Panc1 (cell line): Measurements from ENCODE around the gene CRTC1. TPM values are rescaled to one million over a fixed set of nuclear protein-coding genes. Genes with fewer than 3 reads are reported as not detected.

Source experiments
- ATAC-seq: fragments of 200-7000 bp; cut with Tn5 transposase; 2 replicates; pipeline ENCODE4 v1.9.1; 2020; ENCODE audit warnings: mild to moderate bottlenecking, moderate library complexity
- BruUV-seq: library from RNA; stranded (reverse); fragments of 400-500 nt; replicated peaks from 2 replicates; lab custom pipeline; 2021; lab: Mats Ljungman, UMichigan
- CTCF ChIA-PET: fragments of 300-600 bp; sonication (Branson Sonifier 250); formaldehyde crosslinking; loops from one replicate; lab custom pipeline; 2022; ENCODE audit warnings: antibody characterized with exemption; lab: Charles Lee
- POLR2A ChIA-PET: fragments of 300-600 bp; sonication (Branson Sonifier 250); formaldehyde crosslinking; loops from one replicate; lab custom pipeline; 2022; ENCODE audit warnings: antibody characterized with exemption; lab: Charles Lee
- DNase-seq: peaks from one replicate; pipeline ENCODE4 v3.0.0-alpha.2; 2010; ENCODE audit warnings: low read depth, low spot score
- H3K27ac ChIP-seq: 2 replicates; pipeline ENCODE4 v1.5.1; 2011; ENCODE audit warnings: mild to moderate bottlenecking, low read length, inconsistent platforms
- H3K27me3 ChIP-seq: fragments of 200-500 bp; sonication (Bioruptor generic); 2 replicates; pipeline ENCODE4 v1.6.0; 2014; ENCODE audit warnings: low read length, inconsistent platforms; ENCODE audit not compliant: control insufficient read depth, insufficient read depth
- H3K36me3 ChIP-seq: fragments of 200-500 bp; sonication (Bioruptor generic); 2 replicates; pipeline ENCODE4 v1.5.1; 2014; ENCODE audit warnings: inconsistent platforms, mild to moderate bottlenecking, low read length, moderate library complexity; ENCODE audit not compliant: control insufficient read depth, insufficient read depth
- H3K4me1 ChIP-seq: 2 replicates; pipeline ENCODE4 v1.5.1; 2011; ENCODE audit warnings: inconsistent platforms, mild to moderate bottlenecking, low read length, moderate library complexity; ENCODE audit not compliant: control insufficient read depth, insufficient read depth
- H3K4me3 ChIP-seq, 2 experiments: 2 replicates each; pipeline ENCODE4 v1.5.1; 2011 to 2012; ENCODE audit warnings: low read depth in 2 of 2, low read length in 2 of 2, mild to moderate bottlenecking in 2 of 2, inconsistent platforms in 1 of 2, moderate library complexity in 1 of 2
- H3K9me3 ChIP-seq: fragments of 200-500 bp; sonication (Bioruptor generic); 2 replicates; pipeline ENCODE4 v1.5.1; 2014; ENCODE audit warnings: low read depth, mild to moderate bottlenecking, inconsistent platforms, low read length, moderate library complexity; ENCODE audit not compliant: control insufficient read depth, insufficient read depth
- POLR2AphosphoS5 ChIP-seq: IDR thresholded peaks from 2 replicates; pipeline ENCODE4 v1.6.1; 2012; ENCODE audit warnings: mild to moderate bottlenecking, low read depth, low read length, moderate library complexity
- REST ChIP-seq, 2 experiments: IDR thresholded peaks; 2 replicates each; pipeline ENCODE4 v1.6.1; 2011 to 2012; ENCODE audit warnings: low read depth in 2 of 2, control low read depth in 1 of 2, low read length in 1 of 2, mild to moderate bottlenecking in 1 of 2, moderate library complexity in 1 of 2; ENCODE audit not compliant: insufficient read depth in 1 of 2
- SIN3A ChIP-seq: IDR thresholded peaks from 2 replicates; pipeline ENCODE4 v1.6.1; 2012; ENCODE audit warnings: low read depth, mild to moderate bottlenecking, low read length, moderate library complexity, borderline replicate concordance; ENCODE audit not compliant: insufficient read depth
- TCF7L2 ChIP-seq: IDR thresholded peaks from 2 replicates; pipeline ENCODE4 v1.6.1; 2011; ENCODE audit warnings: mild to moderate bottlenecking, low read depth, low read length, inconsistent platforms
- in situ Hi-C: cut with HindIII; loops from 2 replicates; pipeline ENCODE4 v1.10.0; 2016; ENCODE audit warnings: low sequenced_read_pairs, low pct_unique_long_range_greater_than_20kb
- intact Hi-C: fragments of 100-400 bp; cut with micrococcal nuclease; formaldehyde crosslinking; loops from one replicate; pipeline ENCODE4 v1.10.0; 2022; ENCODE audit not compliant: unreplicated experiment
- total RNA-seq: library from RNA; stranded (reverse); gene quantifications from one replicate; pipeline ENCODE4 v1.2.1, GENCODE V29; 2021; ENCODE audit not compliant: unreplicated experiment
- TF ChIP-seq, protein P1 (sequence below): fragments of 450-650 bp; IDR thresholded peaks from 2 replicates; pipeline ENCODE4 v1.5.1; 2017; ENCODE audit warnings: mild to moderate bottlenecking

The CRTC1 gene
- total RNA-seq, 1 experiment from 2014 or later: 18.2 TPM

GRCh38 chr19:18778826-18779495 lies 95.5 kb downstream of the CRTC1 start:
- TF ChIP-seq, protein P1, sequence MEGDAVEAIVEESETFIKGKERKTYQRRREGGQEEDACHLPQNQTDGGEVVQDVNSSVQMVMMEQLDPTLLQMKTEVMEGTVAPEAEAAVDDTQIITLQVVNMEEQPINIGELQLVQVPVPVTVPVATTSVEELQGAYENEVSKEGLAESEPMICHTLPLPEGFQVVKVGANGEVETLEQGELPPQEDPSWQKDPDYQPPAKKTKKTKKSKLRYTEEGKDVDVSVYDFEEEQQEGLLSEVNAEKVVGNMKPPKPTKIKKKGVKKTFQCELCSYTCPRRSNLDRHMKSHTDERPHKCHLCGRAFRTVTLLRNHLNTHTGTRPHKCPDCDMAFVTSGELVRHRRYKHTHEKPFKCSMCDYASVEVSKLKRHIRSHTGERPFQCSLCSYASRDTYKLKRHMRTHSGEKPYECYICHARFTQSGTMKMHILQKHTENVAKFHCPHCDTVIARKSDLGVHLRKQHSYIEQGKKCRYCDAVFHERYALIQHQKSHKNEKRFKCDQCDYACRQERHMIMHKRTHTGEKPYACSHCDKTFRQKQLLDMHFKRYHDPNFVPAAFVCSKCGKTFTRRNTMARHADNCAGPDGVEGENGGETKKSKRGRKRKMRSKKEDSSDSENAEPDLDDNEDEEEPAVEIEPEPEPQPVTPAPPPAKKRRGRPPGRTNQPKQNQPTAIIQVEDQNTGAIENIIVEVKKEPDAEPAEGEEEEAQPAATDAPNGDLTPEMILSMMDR: no peak
- no peak for TF ChIP-seq POLR2AphosphoS5
- TF ChIP-seq SIN3A: no peak
- no peak for TF ChIP-seq TCF7L2
- no peak for TF ChIP-seq REST (IDR thresholded peaks at IDR 0.05; ENCODE audit: insufficient read depth in 1 of 2, low read depth in 2 of 2, low read length in 1 of 2)
- no TSS peak for BruUV-seq
- ChIA-PET POLR2A (interaction anchor here (0.6 kb wide), 1 partner anchor 19 kb away, joined by 3 read pairs; no protein-coding TSS in a partner anchor), CTCF (interaction anchor here (0.7 kb wide), 2 partner anchors 15 to 183 kb away, joined by 4 to 9 read pairs; no protein-coding TSS in a partner anchor)
- Histone ChIP-seq H3K27me3 (no peaks in the 10 kb centered on the region), H3K4me1 (no peaks in the 10 kb centered on the region), H3K36me3 (no peaks in the 10 kb centered on the region), H3K4me3 (no peak overlapping the region), H3K9me3 (no peaks in the 10 kb centered on the region), H3K27ac (no peak overlapping the region)
- intact Hi-C loops (no loop called here), in situ Hi-C loops (no loop called here)
- DNase-seq: no peak
- ATAC-seq: no peak

DNA sequence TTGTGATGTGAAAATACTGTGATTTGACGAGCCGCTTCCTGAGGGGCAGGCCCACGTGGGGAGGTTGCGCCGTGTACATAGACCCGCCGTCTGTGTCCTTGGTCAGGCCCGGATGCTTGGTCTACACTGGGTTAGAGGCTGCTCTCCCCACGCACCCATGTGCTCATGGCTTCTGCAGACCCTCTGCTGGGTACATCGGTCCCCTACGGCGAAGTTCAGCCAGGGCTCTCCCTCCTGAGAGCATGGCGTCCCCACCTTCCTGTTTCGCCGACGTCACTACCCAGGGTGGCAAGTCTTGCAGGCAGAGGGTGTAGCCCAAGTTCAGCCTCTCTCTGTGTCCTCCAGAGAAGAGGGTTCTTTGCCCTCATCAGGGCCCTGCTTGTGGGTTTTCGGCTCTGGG lies 96.6 kb downstream of the CRTC1 start:
- in situ Hi-C loops: no loop called here
- no peaks in the 10 kb centered on the region for H3K27me3 ChIP-seq
- TF ChIP-seq POLR2AphosphoS5: no peak
- TF ChIP-seq REST (IDR thresholded peaks at IDR 0.05; ENCODE audit: insufficient read depth in 1 of 2, low read depth in 2 of 2, low read length in 1 of 2): no peak
- TF ChIP-seq TCF7L2: no peak
- TF ChIP-seq, protein P1: no peak
- no peak for TF ChIP-seq SIN3A
- no peak for DNase-seq
- BruUV-seq: no TSS peak
- no peak for ATAC-seq
- H3K36me3 ChIP-seq: no peaks in the 10 kb centered on the region
- H3K4me3 ChIP-seq: no peak overlapping the region
- POLR2A ChIA-PET: no interaction called here
- intact Hi-C loops: loop anchor here (10.0 kb wide), 1 partner anchor 65 kb away; no protein-coding TSS in a partner anchor
- no peak overlapping the region for H3K27ac ChIP-seq
- CTCF ChIA-PET: interaction anchor here (0.6 kb wide), 1 partner anchor 186 kb away, joined by 3 read pairs; no protein-coding TSS in a partner anchor
- no peaks in the 10 kb centered on the region for H3K9me3 ChIP-seq
- no peaks in the 10 kb centered on the region for H3K4me1 ChIP-seq
